Endodermal cell (in vitro differentiated cells): ENCODE measurements around the gene GHRL. TPM values are rescaled to one million over a fixed set of nuclear protein-coding genes. Genes with fewer than 3 reads are reported as not detected.

Source experiments
- DNase-seq: peaks from one replicate; pipeline ENCODE4 v3.0.0-alpha.2; 2017
- H3K27ac ChIP-seq: 2 replicates; pipeline ENCODE4 v1.5.1; 2013; ENCODE audit warnings: mild to moderate bottlenecking, low read depth, low read length, moderate library complexity
- H3K27me3 ChIP-seq: 2 replicates; pipeline ENCODE4 v1.6.1; 2013; ENCODE audit warnings: mild to moderate bottlenecking, low read length, moderate library complexity; ENCODE audit not compliant: insufficient read depth, control insufficient read depth, poor library complexity, severe bottlenecking
- H3K36me3 ChIP-seq: 2 replicates; pipeline ENCODE4 v1.7.0; 2013; ENCODE audit warnings: mild to moderate bottlenecking, low read length, moderate library complexity; ENCODE audit not compliant: control insufficient read depth, insufficient read depth
- H3K4me1 ChIP-seq: one replicate; pipeline ENCODE4 v1.7.0; 2013; ENCODE audit warnings: low read length; ENCODE audit not compliant: control insufficient read depth, insufficient read depth
- H3K4me3 ChIP-seq: 2 replicates; pipeline ENCODE4 v1.5.1; 2013; ENCODE audit warnings: mild to moderate bottlenecking, low read length, moderate library complexity
- H3K9ac ChIP-seq: 2 replicates; pipeline ENCODE4 v1.6.1; 2013; ENCODE audit warnings: mild to moderate bottlenecking, low read length, moderate library complexity; ENCODE audit not compliant: poor library complexity, severe bottlenecking; ENCODE audit errors: extremely low read depth
- H3K9me3 ChIP-seq: 2 replicates; pipeline ENCODE4 v1.6.1; 2013; ENCODE audit warnings: mild to moderate bottlenecking, low read length, moderate library complexity; ENCODE audit not compliant: control insufficient read depth
- H3K27ac Mint-ChIP-seq: 2 replicates; pipeline ENCODE4 v1.8.0; 2020; ENCODE audit warnings: mixed read lengths
- H3K27me3 Mint-ChIP-seq: 2 replicates; pipeline ENCODE4 v1.8.0; 2021; ENCODE audit warnings: mild to moderate bottlenecking, mixed read lengths; ENCODE audit not compliant: insufficient read depth
- H3K36me3 Mint-ChIP-seq: 2 replicates; pipeline ENCODE4 v1.8.0; 2020; ENCODE audit warnings: low read depth, mixed read lengths
- H3K4me1 Mint-ChIP-seq: 2 replicates; pipeline ENCODE4 v1.8.0; 2020; ENCODE audit warnings: mixed read lengths
- H3K4me3 Mint-ChIP-seq: 2 replicates; pipeline ENCODE4 v1.8.0; 2020; ENCODE audit warnings: mild to moderate bottlenecking, moderate library complexity, mixed read lengths
- H3K9me3 Mint-ChIP-seq: 2 replicates; pipeline ENCODE4 v1.8.0; 2020; ENCODE audit warnings: mild to moderate bottlenecking, mixed read lengths
- WGBS, 2 experiments: methylation state at CpG; one replicate each; pipeline versions ENCODE4 v1.1.5 to v1.1.7; 2013; ENCODE audit warnings: missing lambda C conversion rate in 2 of 2, mixed read lengths in 1 of 2; ENCODE audit not compliant: insufficient coverage in 1 of 2, insufficient read length in 1 of 2; 5-methylcytosine and 5-hydroxymethylcytosine counted together
- total RNA-seq, 2 donors: library from RNA; stranded (reverse); fragmentation: NEBNext Ultra II Directional in 1 of 2; extraction: Animal tissue kit (Norgen Biotek cat#: 25700) in 1 of 2; gene quantifications; 2 replicates in 1 of 2; 3 replicates in 1 of 2; pipeline ENCODE4 v1.2.1, GENCODE V29; 2021
- TF ChIP-seq, protein P1 (sequence below): fragments of 200-600 bp; sonication (generic); conservative IDR thresholded peaks from 2 replicates; pipeline ENCODE4 v1.5.0; 2021; ENCODE audit warnings: antibody characterized with exemption, mild to moderate bottlenecking

The GHRL gene
- total RNA-seq, 2 donors from 2014 or later = not detected

- Mint-ChIP-seq H3K27ac (peak overlapping the region; percentile 30), H3K4me3 (no peak overlapping the region)
- 90 to 94% methylated on average over 3 to 4 of the region's 4 CpGs for WGBS, 2 experiments
These were observed 12.7 kb upstream of the GHRL start for GRCh38 chr3:10305331-10305902.

DNA sequence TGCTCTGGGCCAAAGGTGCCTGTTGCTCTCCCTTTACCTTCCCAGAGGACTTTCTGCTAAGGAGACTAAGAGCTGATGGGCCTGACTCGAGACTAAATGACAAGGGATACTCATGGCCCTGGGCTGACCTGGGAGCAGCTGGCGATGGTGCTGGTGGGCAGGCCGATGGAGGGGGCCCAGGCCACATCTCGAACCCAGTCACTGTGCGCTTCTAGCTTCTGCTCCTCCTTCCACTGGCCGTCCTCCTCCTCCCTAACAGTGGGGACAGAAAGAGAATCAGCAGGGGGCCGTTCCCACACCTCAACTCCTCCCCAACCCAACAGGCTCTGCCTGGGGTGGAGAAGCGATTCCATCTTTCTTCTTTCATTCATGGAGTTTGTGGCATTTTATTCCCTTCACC is 12.2 kb upstream of the GHRL start:
- H3K9me3 ChIP-seq = no peaks in the 10 kb centered on the region
- 90 to 94% methylated on average over 2 to 8 of the region's 8 CpGs for WGBS, 2 experiments
- DNase-seq = peak; percentile 27
- H3K4me1 Mint-ChIP-seq = no peaks in the 10 kb centered on the region
- TF ChIP-seq, protein P1, sequence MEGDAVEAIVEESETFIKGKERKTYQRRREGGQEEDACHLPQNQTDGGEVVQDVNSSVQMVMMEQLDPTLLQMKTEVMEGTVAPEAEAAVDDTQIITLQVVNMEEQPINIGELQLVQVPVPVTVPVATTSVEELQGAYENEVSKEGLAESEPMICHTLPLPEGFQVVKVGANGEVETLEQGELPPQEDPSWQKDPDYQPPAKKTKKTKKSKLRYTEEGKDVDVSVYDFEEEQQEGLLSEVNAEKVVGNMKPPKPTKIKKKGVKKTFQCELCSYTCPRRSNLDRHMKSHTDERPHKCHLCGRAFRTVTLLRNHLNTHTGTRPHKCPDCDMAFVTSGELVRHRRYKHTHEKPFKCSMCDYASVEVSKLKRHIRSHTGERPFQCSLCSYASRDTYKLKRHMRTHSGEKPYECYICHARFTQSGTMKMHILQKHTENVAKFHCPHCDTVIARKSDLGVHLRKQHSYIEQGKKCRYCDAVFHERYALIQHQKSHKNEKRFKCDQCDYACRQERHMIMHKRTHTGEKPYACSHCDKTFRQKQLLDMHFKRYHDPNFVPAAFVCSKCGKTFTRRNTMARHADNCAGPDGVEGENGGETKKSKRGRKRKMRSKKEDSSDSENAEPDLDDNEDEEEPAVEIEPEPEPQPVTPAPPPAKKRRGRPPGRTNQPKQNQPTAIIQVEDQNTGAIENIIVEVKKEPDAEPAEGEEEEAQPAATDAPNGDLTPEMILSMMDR = no peak
- peaks cover 86% of the 10 kb centered on the region for H3K36me3 Mint-ChIP-seq
- no peaks in the 10 kb centered on the region for H3K4me1 ChIP-seq
- H3K27me3 Mint-ChIP-seq = no peaks in the 10 kb centered on the region
- H3K4me3 Mint-ChIP-seq = no peak overlapping the region
- H3K4me3 ChIP-seq = no peak overlapping the region
- no peaks in the 10 kb centered on the region for H3K9me3 Mint-ChIP-seq
- peak overlapping the region; percentile 30 for H3K27ac Mint-ChIP-seq
- H3K9ac ChIP-seq = no peak overlapping the region
- no peaks in the 10 kb centered on the region for H3K27me3 ChIP-seq
- H3K27ac ChIP-seq = no peak overlapping the region
- H3K36me3 ChIP-seq = peaks cover 99% of the 10 kb centered on the region

More at GRCh38 chr3:10305331-10305902, 12.7 kb upstream of the GHRL start:
- no peak for DNase-seq
- no peaks in the 10 kb centered on the region for H3K9me3 ChIP-seq
- H3K9me3 Mint-ChIP-seq = no peaks in the 10 kb centered on the region
- no peak overlapping the region for H3K27ac ChIP-seq
- no peaks in the 10 kb centered on the region for H3K27me3 ChIP-seq
- no peaks in the 10 kb centered on the region for H3K4me1 Mint-ChIP-seq
- no peak overlapping the region for H3K4me3 ChIP-seq
- H3K36me3 ChIP-seq = peaks cover 98% of the 10 kb centered on the region
- H3K27me3 Mint-ChIP-seq = no peaks in the 10 kb centered on the region
- no peak overlapping the region for H3K9ac ChIP-seq
- TF ChIP-seq, protein P1 = no peak
- no peaks in the 10 kb centered on the region for H3K4me1 ChIP-seq
- peaks cover 90% of the 10 kb centered on the region for H3K36me3 Mint-ChIP-seq

- Histone ChIP-seq H3K9ac (no peak overlapping the region), H3K27ac (no peak overlapping the region), H3K36me3 (peaks cover 97% of the 10 kb centered on the region), H3K4me1 (no peaks in the 10 kb centered on the region), H3K27me3 (no peaks in the 10 kb centered on the region), H3K4me3 (no peak overlapping the region), H3K9me3 (no peaks in the 10 kb centered on the region)
- WGBS, 2 experiments = 87 to 88% methylated on average over 8 of the region's 8 CpGs
- Mint-ChIP-seq H3K27ac (no peak overlapping the region), H3K27me3 (no peaks in the 10 kb centered on the region), H3K4me3 (no peak overlapping the region), H3K9me3 (no peaks in the 10 kb centered on the region), H3K4me1 (no peaks in the 10 kb centered on the region), H3K36me3 (peaks cover 86% of the 10 kb centered on the region)
- peak; percentile 43 for DNase-seq
- TF ChIP-seq, protein P1 = no peak
These were observed 11.0 kb upstream of the GHRL start for GRCh38 chr3:10303785-10304184.
